MCF 10A (cell line): ENCODE results near the gene ANKMY1. TPM values are rescaled to one million over a fixed set of nuclear protein-coding genes. Genes with fewer than 3 reads are reported as not detected.
"Not testable (repeated sequence)": the region's sequence is repeated elsewhere in the genome, so short reads cannot be mapped to it uniquely, and the experiment has no call there.

Experiments
- BruUV-seq: library from RNA; stranded (reverse); fragments of 400-500 nt; replicated peaks from 2 replicates; lab custom pipeline; 2021; lab: Mats Ljungman, UMichigan
- CTCF ChIA-PET: fragments of 300-600 bp; sonication (Branson Sonifier 250); formaldehyde crosslinking; extraction: SDS; loops from one replicate; lab custom pipeline; 2021; ENCODE audit warnings: antibody characterized with exemption, inconsistent platforms; lab: Yijun Ruan, JAX
- POLR2A ChIA-PET: fragments of 300-600, 350-650 bp; sonication (Branson Sonifier 250); formaldehyde crosslinking; extraction: SDS; loops from one replicate; lab custom pipeline; 2020; ENCODE audit warnings: antibody characterized with exemption, inconsistent platforms; lab: Yijun Ruan, JAX
- DNase-seq: peaks from one replicate; pipeline ENCODE4 v3.0.0-alpha.2; 2018; ENCODE audit not compliant: unreplicated experiment
- H3K27ac Mint-ChIP-seq: one replicate; pipeline ENCODE4 v1.8.0; 2022; ENCODE audit warnings: mild to moderate bottlenecking, low read depth, mixed read lengths; ENCODE audit not compliant: unreplicated experiment
- H3K27me3 Mint-ChIP-seq: one replicate; pipeline ENCODE4 v1.8.0; 2022; ENCODE audit warnings: mixed read lengths; ENCODE audit not compliant: insufficient read depth, unreplicated experiment
- H3K36me3 Mint-ChIP-seq: one replicate; pipeline ENCODE4 v1.8.0; 2022; ENCODE audit warnings: mild to moderate bottlenecking, moderate library complexity, mixed read lengths; ENCODE audit not compliant: insufficient read depth, unreplicated experiment
- H3K4me1 Mint-ChIP-seq: one replicate; pipeline ENCODE4 v1.8.0; 2022; ENCODE audit warnings: mixed read lengths; ENCODE audit not compliant: insufficient read depth, unreplicated experiment
- H3K4me3 Mint-ChIP-seq: one replicate; pipeline ENCODE4 v1.8.0; 2022; ENCODE audit warnings: mild to moderate bottlenecking, moderate library complexity, mixed read lengths; ENCODE audit not compliant: unreplicated experiment
- H3K9me3 Mint-ChIP-seq: one replicate; pipeline ENCODE4 v1.8.0; 2022; ENCODE audit warnings: mixed read lengths; ENCODE audit not compliant: unreplicated experiment
- intact Hi-C: fragments of 100-400 bp; cut with micrococcal nuclease; formaldehyde crosslinking; loops from 2 replicates; pipeline ENCODE4 v1.14.1; 2022
- total RNA-seq: library from RNA; stranded (reverse); gene quantifications from 2 replicates; pipeline ENCODE4 v1.2.3, GENCODE V29; 2022
- TF ChIP-seq, protein P1 (sequence below): fragments of 200-600 bp; IDR thresholded peaks from one replicate; pipeline ENCODE4 v1.8.0; 2022; ENCODE audit warnings: antibody characterized with exemption, mild to moderate bottlenecking; ENCODE audit not compliant: unreplicated experiment

Gene ANKMY1
- total RNA-seq, 1 experiment from 2014 or later: 22.2 TPM

DNA sequence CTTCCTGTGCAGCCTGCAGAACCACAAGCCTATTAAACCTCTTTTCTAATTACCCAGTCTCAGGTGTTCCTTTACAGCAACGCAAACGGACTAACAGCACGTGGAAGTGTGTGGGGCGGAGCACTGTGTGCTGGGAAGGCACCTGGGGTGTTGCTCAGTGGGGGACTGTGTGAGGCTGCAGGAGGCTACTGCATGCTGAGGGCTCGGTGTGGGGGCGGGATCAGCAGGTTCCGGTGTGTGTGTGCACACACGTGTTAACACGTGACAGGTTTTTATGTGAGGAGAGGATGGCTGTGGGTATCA lies 58.9 kb downstream of the ANKMY1 start:
- TF ChIP-seq, protein P1, sequence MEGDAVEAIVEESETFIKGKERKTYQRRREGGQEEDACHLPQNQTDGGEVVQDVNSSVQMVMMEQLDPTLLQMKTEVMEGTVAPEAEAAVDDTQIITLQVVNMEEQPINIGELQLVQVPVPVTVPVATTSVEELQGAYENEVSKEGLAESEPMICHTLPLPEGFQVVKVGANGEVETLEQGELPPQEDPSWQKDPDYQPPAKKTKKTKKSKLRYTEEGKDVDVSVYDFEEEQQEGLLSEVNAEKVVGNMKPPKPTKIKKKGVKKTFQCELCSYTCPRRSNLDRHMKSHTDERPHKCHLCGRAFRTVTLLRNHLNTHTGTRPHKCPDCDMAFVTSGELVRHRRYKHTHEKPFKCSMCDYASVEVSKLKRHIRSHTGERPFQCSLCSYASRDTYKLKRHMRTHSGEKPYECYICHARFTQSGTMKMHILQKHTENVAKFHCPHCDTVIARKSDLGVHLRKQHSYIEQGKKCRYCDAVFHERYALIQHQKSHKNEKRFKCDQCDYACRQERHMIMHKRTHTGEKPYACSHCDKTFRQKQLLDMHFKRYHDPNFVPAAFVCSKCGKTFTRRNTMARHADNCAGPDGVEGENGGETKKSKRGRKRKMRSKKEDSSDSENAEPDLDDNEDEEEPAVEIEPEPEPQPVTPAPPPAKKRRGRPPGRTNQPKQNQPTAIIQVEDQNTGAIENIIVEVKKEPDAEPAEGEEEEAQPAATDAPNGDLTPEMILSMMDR: no peak
- no peak overlapping the region for H3K4me3 Mint-ChIP-seq
- peaks cover 8% of the 10 kb centered on the region for H3K9me3 Mint-ChIP-seq
- no peak for DNase-seq
- BruUV-seq: no TSS peak
- H3K4me1 Mint-ChIP-seq: peaks cover 6% of the 10 kb centered on the region
- no peak overlapping the region for H3K27ac Mint-ChIP-seq
- peaks cover 4% of the 10 kb centered on the region for H3K36me3 Mint-ChIP-seq
- POLR2A ChIA-PET: no interaction called here
- H3K27me3 Mint-ChIP-seq: no peaks in the 10 kb centered on the region
- CTCF ChIA-PET: no interaction called here
- intact Hi-C loops: no loop called here

DNA sequence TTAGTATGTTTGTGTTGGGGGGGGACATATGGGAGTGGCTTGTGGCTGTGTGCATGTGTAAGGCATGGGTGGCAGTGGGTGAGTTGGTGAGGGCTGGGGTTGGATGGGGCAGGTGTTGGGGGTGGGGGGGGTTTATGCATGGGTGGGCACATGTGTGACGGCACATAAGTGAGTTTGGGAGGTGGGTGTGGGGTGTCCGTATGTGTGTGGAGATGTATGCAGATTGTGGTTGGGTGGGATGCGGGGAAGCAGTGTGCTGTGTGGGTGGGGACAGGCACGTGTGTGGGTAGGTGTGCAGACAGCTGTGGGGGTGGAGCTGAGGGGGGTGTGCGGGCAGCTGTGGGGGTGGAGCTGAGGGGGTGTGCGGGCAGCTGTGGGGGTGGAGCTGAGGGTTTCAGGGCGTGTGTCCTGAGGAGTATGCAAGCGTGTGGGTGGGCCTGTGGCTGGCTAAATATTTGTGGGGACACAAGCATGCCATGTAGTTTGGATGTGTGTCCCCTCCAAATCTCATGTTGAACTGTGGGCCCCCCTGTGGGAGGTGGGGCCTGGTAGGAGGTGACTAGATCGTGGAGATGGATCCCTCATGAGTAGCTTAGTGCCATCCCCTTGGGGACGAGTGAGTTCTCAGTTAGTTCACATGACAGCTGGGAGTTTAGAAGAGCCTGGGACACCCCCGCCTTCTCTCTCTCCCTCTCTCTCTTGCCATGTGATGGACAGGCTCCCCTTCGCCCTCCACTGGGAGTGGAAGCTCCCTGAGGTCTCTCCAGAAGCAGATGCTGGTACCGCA lies 59.4 kb downstream of the ANKMY1 start:
- Mint-ChIP-seq H3K4me1 (peaks cover 6% of the 10 kb centered on the region), H3K36me3 (peaks cover 4% of the 10 kb centered on the region), H3K27me3 (no peaks in the 10 kb centered on the region), H3K27ac (no peak overlapping the region), H3K9me3 (peaks cover 12% of the 10 kb centered on the region), H3K4me3 (no peak overlapping the region)
- intact Hi-C loops: no loop called here
- TF ChIP-seq, protein P1: no peak
- DNase-seq: no peak
- CTCF ChIA-PET: interaction anchor here (1.5 kb wide), 1 partner anchor 348 kb away, joined by 5 read pairs; no protein-coding TSS in a partner anchor
- POLR2A ChIA-PET: no interaction called here
- no TSS peak for BruUV-seq

DNA sequence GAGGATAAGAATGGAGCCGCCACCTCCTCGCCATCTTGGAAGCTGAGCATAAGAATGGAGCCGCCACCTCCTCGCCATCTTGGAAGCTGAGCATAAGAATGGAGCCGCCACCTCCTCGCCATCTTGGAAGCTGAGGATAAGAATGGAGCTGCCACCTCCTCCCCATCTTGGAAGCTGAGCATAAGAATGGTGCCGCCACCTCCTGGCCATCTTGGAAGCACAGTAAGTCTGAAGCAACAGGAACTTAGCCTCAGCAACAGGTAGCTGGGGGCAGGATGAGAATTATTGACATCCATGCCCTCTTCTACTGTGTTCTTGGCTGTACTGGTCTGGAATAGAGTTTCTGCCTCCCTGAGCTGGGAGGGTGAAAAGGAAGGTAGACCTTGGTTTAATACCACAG lies 60.7 kb downstream of the ANKMY1 start:
- intact Hi-C loops, H3K36me3 Mint-ChIP-seq, H3K27ac Mint-ChIP-seq, POLR2A ChIA-PET, H3K4me3 Mint-ChIP-seq, H3K27me3 Mint-ChIP-seq, BruUV-seq, H3K4me1 Mint-ChIP-seq: not testable (repeated sequence)
- DNase-seq: peak; percentile 22
- H3K9me3 Mint-ChIP-seq: peaks cover 15% of the 10 kb centered on the region
- CTCF ChIA-PET: interaction anchor here (0.8 to 1.9 kb wide), 4 partner anchors 58 to 346 kb away, joined by 3 to 6 read pairs (median 4); no protein-coding TSS in a partner anchor

DNA sequence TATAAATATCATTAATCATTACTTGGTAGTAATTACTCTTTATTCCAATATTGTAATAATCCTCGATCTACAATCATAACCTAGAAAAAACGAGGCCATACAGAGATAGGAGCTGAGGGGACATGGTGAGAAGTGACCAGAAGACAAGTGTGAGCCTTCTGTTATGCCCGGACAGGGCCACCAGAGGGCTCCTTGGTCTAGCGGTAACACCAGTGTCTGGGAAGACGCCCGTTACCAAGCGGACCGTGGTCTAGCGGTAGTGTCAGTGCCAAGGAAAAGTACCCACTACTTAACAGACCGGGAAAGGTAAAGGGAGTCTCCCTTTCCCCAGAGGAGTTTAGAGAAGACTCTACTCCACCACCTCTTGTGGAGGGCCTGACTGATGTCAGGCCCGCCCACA lies 62.8 kb downstream of the ANKMY1 start:
- DNase-seq, H3K27me3 Mint-ChIP-seq, H3K36me3 Mint-ChIP-seq, H3K4me3 Mint-ChIP-seq, BruUV-seq, intact Hi-C loops, H3K4me1 Mint-ChIP-seq, H3K27ac Mint-ChIP-seq: not testable (repeated sequence)
- ChIA-PET CTCF (interaction anchor here (2.6 kb wide), 1 partner anchor 19 kb away, joined by 12 read pairs; no protein-coding TSS in a partner anchor), POLR2A (interaction anchor here (1.2 kb wide), 1 partner anchor 8 kb away, joined by 4 read pairs; no protein-coding TSS in a partner anchor)
- H3K9me3 Mint-ChIP-seq: peaks cover 29% of the 10 kb centered on the region

DNA sequence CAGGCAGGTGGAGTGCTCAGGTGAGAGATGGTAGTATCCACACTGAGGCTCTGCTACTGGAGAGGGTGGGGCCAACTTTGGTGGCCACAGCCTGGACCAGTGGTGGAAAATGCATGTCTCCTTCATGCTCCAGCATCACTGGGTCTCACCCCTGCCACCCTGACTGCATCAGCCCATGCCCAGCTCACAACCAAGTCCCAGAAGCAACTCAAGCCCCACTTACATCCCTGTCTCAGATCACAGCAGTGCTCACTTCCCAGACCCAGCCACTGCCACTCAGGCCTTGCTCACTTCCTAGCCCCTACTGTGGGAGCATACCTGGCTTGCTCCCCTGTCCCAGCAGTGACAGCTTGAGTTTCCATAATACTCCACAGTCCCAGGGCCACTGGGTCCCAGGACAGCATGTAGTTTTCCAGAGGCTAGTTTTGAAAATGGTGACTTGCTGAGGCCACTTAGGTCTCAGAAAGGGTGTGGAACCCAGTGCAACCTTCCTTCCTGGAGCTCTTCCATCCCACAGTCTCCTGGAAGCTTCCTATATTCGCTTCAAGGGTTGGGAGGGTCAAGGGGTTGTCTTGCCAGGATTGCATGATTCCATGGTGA lies 63.5 kb downstream of the ANKMY1 start:
- Mint-ChIP-seq H3K36me3 (no peaks in the 10 kb centered on the region), H3K27ac (no peak overlapping the region), H3K4me3 (no peak overlapping the region), H3K27me3 (no peaks in the 10 kb centered on the region), H3K9me3 (peaks cover 32% of the 10 kb centered on the region), H3K4me1 (peaks cover 5% of the 10 kb centered on the region)
- ChIA-PET CTCF (interaction anchor here (0.5 to 2.6 kb wide), 3 partner anchors 20 to 1303 kb away, joined by 3 to 12 read pairs (median 4); no protein-coding TSS in a partner anchor), POLR2A (interaction anchor here (1.2 kb wide), 1 partner anchor 9 kb away, joined by 4 read pairs; no protein-coding TSS in a partner anchor)
- DNase-seq: no peak
- no TSS peak for BruUV-seq
- intact Hi-C loops: no loop called here
- TF ChIP-seq, protein P1: no peak
